HT1080 (cell line): ENCODE data around the gene CLSTN3. TPM values are rescaled to one million over a fixed set of nuclear protein-coding genes. Genes with fewer than 3 reads are reported as not detected.

Experiments
- DNase-seq: peaks from one replicate; pipeline ENCODE4 v3.0.0-alpha.2; 2015; ENCODE audit warnings: low read depth
- total RNA-seq: library from RNA; depleted of rRNA; stranded (reverse); fragments of >200 nt; shearing (Covaris generic); gene quantifications from 2 replicates; pipeline ENCODE4 v1.2.3, GENCODE V29; 2014

CLSTN3 gene
- total RNA-seq, 1 experiment from 2014 or later: 14.0 TPM

- no peak for DNase-seq
Measured at GRCh38 chr12:7150356-7150755, 20.2 kb downstream of the CLSTN3 start.

- no peak for DNase-seq
Measured at GRCh38 chr12:7150841-7151240, 20.7 kb downstream of the CLSTN3 start.

GRCh38 chr12:7151532-7151931 lies 21.4 kb downstream of the CLSTN3 start:
- DNase-seq: no peak

- no peak for DNase-seq
Measured at GRCh38 chr12:7152818-7153217, 22.6 kb downstream of the CLSTN3 start.

GRCh38 chr12:7154042-7154441 lies 23.9 kb downstream of the CLSTN3 start:
- no peak for DNase-seq

DNA sequence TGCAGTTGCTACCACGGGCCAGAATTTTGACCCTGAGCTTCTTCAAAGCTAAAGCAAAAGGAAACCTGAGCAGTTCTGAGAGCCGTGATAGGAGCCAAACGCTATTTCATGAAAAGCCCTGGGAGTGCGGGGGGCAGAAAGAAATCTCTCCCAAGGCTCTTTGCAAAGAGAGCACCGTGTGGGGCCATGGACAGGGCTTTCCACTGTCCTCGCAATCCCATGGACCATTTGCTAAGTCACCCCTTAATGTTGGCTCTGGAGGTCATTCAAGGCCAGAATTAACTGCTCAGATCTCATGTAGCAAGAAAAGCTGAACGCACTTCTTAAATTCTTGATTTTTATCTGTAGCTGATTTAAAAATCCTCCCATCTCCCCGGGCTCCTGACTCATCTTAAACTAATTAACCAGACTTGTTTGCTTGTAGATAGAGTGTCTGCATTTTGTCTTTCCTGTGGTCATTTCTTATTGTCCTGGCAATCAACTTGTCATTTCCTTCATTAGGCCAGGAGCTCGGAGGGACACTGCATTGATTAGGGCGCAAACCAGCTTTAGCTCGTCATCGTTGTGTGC lies 24.8 kb downstream of the CLSTN3 start:
- DNase-seq: no peak

GRCh38 chr12:7155471-7156034 lies 25.4 kb downstream of the CLSTN3 start:
- DNase-seq: no peak

- no peak for DNase-seq
Measured at GRCh38 chr12:7156259-7157197, 26.4 kb downstream of the CLSTN3 start.

GRCh38 chr12:7157391-7157790 lies 27.2 kb downstream of the CLSTN3 start:
- DNase-seq: no peak

- DNase-seq: no peak
Measured at GRCh38 chr12:7158781-7159609, 28.8 kb downstream of the CLSTN3 start.

GRCh38 chr12:7160183-7160582 lies 30.0 kb downstream of the CLSTN3 start:
- no peak for DNase-seq

- no peak for DNase-seq
Measured at GRCh38 chr12:7161327-7161726, 31.2 kb downstream of the CLSTN3 start.

DNA sequence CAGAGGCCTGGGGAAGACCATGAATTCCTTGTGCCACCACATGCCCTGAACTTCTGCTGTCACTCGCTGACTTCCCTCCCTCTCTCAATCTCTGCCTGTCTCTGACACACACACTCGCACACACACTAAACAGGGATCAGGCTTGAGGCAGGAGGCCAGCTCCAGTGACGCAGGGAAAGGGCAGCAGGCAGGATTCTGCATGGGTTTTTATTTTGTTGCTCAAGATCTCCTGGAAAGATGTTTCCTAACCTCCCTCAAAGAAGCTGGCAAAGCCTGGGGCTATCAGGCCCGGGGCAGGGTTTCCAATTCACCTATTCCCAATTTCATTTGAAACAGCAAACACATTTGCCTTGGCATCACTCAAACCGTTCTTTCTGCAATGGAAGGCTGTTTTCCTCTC lies 31.6 kb downstream of the CLSTN3 start:
- DNase-seq: no peak

DNA sequence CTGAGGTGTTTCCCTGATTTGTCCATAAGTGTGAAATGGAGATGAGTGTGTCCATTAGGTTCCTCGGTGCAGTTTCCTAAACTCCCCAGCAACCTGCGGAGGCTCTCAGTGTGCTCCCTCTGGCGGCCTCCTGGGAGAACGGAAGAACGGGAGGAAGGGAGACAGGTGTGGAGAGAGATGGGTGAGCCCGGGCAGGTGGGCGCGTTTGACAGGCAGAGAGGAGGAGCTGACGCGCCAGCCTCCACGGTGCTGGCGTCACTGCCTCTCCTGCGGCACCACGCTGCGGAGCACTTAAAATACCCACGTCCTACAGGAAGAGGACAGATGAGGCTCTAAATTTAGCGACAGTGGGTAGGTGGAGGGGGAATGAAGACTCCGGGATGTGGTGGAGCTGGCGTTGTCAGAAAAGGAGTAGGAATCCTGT lies 32.5 kb downstream of the CLSTN3 start:
- no peak for DNase-seq

DNA sequence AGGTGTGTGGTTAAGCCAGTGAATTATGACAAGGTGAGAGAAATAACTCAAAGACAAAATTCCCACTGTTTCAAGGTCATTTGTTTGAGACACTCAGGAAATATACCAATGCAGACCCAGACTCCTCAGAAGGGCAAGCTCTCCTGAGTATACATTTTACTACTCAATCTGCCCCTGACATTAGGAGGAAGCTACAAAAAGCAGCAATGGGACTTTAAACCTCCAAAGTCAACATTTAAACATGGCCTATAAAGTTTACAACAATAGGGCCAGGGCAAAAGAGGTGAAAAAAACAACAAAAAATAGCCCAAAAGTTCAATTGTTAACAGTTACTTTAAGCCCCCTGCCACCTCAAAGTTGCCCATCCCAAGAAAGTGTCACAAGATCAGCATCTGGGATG lies 39.8 kb downstream of the CLSTN3 start:
- no peak for DNase-seq

- no peak for DNase-seq
Measured at GRCh38 chr12:7171854-7172253, 41.7 kb downstream of the CLSTN3 start.

GRCh38 chr12:7175493-7175892 lies 45.3 kb downstream of the CLSTN3 start:
- DNase-seq: peak; percentile 36

DNA sequence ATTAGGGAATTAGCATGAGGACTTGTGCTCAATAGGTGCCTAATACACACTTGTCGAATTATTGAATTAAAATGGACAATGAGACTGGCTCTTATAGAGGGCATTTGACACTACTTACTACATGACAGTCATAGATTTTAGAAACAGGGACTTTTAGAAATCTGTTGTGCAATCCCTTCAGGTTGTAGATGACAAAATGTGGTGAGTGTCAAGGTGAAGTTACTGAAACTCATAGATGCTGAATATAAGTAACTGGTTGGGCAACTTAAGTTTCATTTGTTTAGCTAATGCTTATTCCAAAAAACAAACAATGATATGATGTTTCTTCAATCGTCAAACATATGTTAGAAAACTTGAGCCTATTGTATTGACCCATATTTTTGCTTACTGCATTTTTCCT lies 46.4 kb downstream of the CLSTN3 start:
- DNase-seq: no peak

GRCh38 chr12:7178481-7178880 lies 48.3 kb downstream of the CLSTN3 start:
- no peak for DNase-seq

DNA sequence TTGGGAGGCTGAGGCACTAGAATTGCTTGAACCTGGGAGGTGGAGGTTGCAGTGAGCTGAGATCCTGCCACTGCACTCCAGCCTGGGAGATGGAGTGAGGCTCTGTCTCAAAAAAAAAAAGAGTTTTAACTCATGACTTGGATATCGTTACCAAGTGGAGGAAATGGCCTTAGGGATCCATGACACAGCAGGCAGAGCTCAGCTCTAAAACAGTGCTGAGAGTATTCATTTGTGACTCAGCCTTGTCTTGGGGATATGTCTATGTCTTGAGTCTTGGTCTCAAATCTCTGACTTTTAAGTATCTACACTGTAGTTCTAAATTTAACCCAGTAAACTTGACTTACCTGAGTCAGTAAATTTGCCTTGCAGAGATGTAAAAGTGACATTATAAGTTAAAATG lies 50.5 kb downstream of the CLSTN3 start:
- DNase-seq: peak; percentile 40

DNA sequence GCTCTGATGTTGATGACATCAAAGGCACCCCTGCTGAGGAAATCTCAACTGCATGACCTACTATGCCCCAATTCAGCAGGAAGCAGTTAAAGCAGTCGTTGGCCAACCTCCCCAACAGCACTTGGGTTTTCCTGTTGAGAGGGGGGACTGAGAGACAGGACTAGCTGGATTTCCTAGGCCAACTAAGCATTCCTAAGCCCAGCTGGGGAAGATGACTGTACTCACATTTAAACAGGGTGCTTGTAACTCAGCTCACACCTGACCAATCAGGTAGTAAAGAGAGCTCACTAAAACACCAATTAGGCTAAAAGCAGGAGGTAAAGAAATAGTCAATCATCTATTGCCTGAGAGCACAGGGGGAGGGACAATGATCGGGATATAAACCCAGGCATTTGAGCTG lies 55.9 kb downstream of the CLSTN3 start:
- DNase-seq: peak; percentile 3
